Inflammatory macrophage treated with lipopolysaccharide for 4 hours (primary cell): ENCODE results near the gene C9orf78.

Experiments used
- DNase-seq: peaks from one replicate; pipeline ENCODE4 v3.0.0-alpha.2; 2020

The C9orf78 gene

GRCh38 chr9:129839324-129840023 lies 4.4 kb upstream of the C9orf78 start:
- peak; percentile 8 for DNase-seq

- peak; percentile 79 for DNase-seq
These were observed 3.7 kb upstream of the C9orf78 start for GRCh38 chr9:129838707-129839259.

- no peak for DNase-seq
These were observed 1.4 kb upstream of the C9orf78 start for GRCh38 chr9:129836311-129837007.

GRCh38 chr9:129835860-129836223 lies 767 bp upstream of the C9orf78 start:
- DNase-seq, result no peak

GRCh38 chr9:129834489-129835127 lies 467 bp downstream of the C9orf78 start:
- DNase-seq, result peak; percentile 35

- DNase-seq, result no peak
These were observed 2.1 kb downstream of the C9orf78 start for GRCh38 chr9:129832982-129833381.

GRCh38 chr9:129828969-129829368 lies 6.1 kb downstream of the C9orf78 start:
- no peak for DNase-seq

GRCh38 chr9:129828051-129828450 lies 7.0 kb downstream of the C9orf78 start:
- DNase-seq, result no peak

- DNase-seq, result no peak
These were observed 8.3 kb downstream of the C9orf78 start for GRCh38 chr9:129826759-129827158.

- DNase-seq, result no peak
These were observed 8.7 kb downstream of the C9orf78 start for GRCh38 chr9:129826344-129826743.

GRCh38 chr9:129823935-129824601 lies 11.0 kb downstream of the C9orf78 start, which contains the start of gene TOR1A:
Gene TOR1A, minus strand, starts transcription at chr9:129824136. Its CDS starts 51 bp downstream, at chr9:129824085.
- peak; percentile 94 for DNase-seq

- DNase-seq, result no peak
These were observed 11.5 kb downstream of the C9orf78 start for GRCh38 chr9:129823542-129823934.

GRCh38 chr9:129822898-129823541 lies 12.1 kb downstream of the C9orf78 start:
- DNase-seq, result no peak

GRCh38 chr9:129816501-129817435 lies 18.3 kb downstream of the C9orf78 start:
- peak; percentile 91 for DNase-seq

GRCh38 chr9:129815278-129815677 lies 19.8 kb downstream of the C9orf78 start:
- no peak for DNase-seq

GRCh38 chr9:129814432-129815223 lies 20.4 kb downstream of the C9orf78 start:
- peak; percentile 29 for DNase-seq

- DNase-seq, result no peak
These were observed 21.4 kb downstream of the C9orf78 start for GRCh38 chr9:129813661-129814060.

- DNase-seq, result no peak
These were observed 22.7 kb downstream of the C9orf78 start for GRCh38 chr9:129812385-129812784.

GRCh38 chr9:129811967-129812363 lies 23.1 kb downstream of the C9orf78 start:
- DNase-seq, result peak; percentile 29

GRCh38 chr9:129810788-129811187 lies 24.3 kb downstream of the C9orf78 start:
- no peak for DNase-seq

- DNase-seq, result no peak
These were observed 25.0 kb downstream of the C9orf78 start for GRCh38 chr9:129810116-129810515.
